Testis (tissue), 2 donors: ENCODE data around the gene CFAP77.

ENCODE experiments used
- POLR2A ChIP-seq: fragments of 450-650 bp; IDR thresholded peaks from one replicate; pipeline ENCODE4 v1.6.1; 2017; ENCODE audit warnings: antibody characterized with exemption, mild to moderate bottlenecking, moderate library complexity
- TF ChIP-seq, protein P1 (sequence below), 3 experiments: fragments of 450-650 bp in 2 of 3; fragments of 200-600 bp in 1 of 3; sonication (generic) in 1 of 3; IDR thresholded peaks; one replicate each; pipeline ENCODE4 v1.5.1; 2016 to 2019; ENCODE audit warnings: antibody characterized with exemption in 3 of 3, mild to moderate bottlenecking in 2 of 3, moderate library complexity in 1 of 3

- TF ChIP-seq, protein P1, sequence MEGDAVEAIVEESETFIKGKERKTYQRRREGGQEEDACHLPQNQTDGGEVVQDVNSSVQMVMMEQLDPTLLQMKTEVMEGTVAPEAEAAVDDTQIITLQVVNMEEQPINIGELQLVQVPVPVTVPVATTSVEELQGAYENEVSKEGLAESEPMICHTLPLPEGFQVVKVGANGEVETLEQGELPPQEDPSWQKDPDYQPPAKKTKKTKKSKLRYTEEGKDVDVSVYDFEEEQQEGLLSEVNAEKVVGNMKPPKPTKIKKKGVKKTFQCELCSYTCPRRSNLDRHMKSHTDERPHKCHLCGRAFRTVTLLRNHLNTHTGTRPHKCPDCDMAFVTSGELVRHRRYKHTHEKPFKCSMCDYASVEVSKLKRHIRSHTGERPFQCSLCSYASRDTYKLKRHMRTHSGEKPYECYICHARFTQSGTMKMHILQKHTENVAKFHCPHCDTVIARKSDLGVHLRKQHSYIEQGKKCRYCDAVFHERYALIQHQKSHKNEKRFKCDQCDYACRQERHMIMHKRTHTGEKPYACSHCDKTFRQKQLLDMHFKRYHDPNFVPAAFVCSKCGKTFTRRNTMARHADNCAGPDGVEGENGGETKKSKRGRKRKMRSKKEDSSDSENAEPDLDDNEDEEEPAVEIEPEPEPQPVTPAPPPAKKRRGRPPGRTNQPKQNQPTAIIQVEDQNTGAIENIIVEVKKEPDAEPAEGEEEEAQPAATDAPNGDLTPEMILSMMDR (IDR thresholded peaks at IDR 0.05), result no peak
- TF ChIP-seq POLR2A, result no peak
Measured at GRCh38 chr9:132367613-132368313, 42.2 kb upstream of the CFAP77 start.
